ENCODE data around the gene EIF4G3.
"Not testable (repeated sequence)": the region's sequence is repeated elsewhere in the genome, so short reads cannot be mapped to it uniquely, and the experiment has no call there.

The EIF4G3 gene

GRCh38 chr1:21149430-21149854, 27.3 kb downstream of the EIF4G3 start:
- DNase-seq = no peak

DNA sequence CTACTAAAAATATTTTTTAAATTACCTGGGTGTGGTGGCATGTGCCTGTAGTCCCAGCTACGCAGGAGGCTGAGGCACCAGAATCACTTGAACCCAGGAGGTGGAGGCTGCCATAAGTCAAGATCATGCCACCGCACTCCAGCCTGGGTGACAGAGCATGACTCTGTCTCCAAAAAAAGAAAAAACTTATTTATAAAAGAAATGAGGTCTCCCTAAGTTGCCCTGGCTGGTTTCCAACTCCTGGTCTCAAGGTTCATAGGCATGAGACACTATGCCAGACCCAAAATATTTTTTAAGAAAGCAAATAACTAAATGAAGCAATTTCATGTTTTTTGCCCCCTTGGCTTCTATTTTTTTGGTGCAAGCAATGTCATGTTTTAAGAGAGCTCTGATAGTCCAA, 32.9 kb downstream of the EIF4G3 start:
- no peak for DNase-seq

- no peak for DNase-seq
Observed at GRCh38 chr1:21143138-21143537, 33.6 kb downstream of the EIF4G3 start.

- DNase-seq = no peak
Observed at GRCh38 chr1:21141030-21141429, 35.7 kb downstream of the EIF4G3 start.

GRCh38 chr1:21139601-21140000, 37.1 kb downstream of the EIF4G3 start:
- no peak for DNase-seq

DNA sequence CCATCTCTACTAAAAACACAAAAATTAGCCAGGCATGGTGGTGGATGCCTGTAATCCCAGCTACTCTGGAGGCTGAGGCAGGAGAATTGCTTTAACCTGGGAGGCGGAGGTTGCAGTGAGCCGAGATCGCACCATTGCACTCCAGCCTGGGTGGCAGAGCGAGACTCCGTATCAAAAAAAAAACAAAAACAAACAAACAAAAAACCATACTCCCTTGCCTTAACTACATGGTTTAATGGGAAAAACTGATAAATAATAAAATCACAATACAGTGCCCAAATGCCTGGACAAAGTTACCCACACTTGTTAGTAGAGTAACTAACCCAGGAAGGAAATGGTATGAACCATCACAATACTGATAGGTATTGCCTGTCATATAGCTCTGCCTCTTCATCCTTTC, 40.4 kb downstream of the EIF4G3 start:
- DNase-seq = not testable (repeated sequence)

GRCh38 chr1:21131200-21131599, 45.5 kb downstream of the EIF4G3 start:
- no peak for DNase-seq

- no peak for DNase-seq
Observed at GRCh38 chr1:21129407-21129806, 47.3 kb downstream of the EIF4G3 start.

- DNase-seq = no peak
Observed at GRCh38 chr1:21126324-21126723, 50.4 kb downstream of the EIF4G3 start.

DNA sequence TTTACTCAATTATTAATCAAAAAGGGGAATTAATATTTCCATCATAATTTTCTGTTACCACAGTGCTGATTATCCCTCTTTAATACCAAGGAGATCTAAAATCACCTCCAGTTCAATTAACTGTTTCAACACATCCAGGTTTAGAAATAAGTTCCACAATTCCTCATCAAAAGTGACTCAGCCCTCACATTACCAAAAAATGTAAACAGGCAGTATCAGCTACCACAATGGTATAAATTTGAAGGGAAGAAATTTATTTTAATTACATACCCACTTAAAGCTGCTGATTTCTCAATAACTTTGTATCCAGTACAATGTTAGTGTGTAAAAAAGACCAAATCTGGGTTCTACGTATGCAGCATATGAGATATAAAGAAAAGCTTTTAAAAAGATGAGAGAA, 51.9 kb downstream of the EIF4G3 start:
- DNase-seq = no peak

- no peak for DNase-seq
Observed at GRCh38 chr1:21123287-21123948, 53.3 kb downstream of the EIF4G3 start.

DNA sequence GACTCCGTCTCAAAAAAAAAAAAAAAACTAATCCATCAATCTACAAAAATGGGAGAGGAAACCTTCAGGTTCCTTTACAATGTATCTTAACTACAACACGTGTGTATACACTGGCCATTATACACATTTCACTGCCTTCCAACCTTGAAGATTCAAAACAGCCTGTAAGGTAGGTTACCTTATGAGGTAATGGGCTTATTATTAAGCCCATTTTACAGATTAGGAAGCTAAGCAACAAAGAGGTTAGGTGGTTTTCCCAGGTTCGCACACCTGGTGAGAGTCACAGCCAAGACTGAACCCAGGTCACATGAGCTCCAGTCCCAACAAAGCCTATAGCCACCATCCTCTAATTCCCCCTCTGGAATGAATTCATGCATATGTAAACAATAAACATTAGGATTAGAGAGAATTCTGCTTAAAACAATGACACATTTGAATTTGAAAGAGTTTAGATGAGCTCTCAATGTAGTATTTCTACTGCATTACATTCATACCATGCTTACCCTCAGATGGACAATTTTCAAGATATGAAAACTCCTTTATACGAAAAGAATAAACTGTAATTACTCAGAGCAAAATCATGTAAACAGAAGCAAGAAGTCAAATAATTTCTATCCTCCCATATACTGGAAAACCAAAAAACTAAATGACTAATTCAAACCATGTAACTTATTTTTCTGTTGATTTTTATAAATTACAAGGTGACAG, 54.8 kb downstream of the EIF4G3 start:
- DNase-seq = no peak

- no peak for DNase-seq
Observed at GRCh38 chr1:21118167-21118566, 58.5 kb downstream of the EIF4G3 start.

GRCh38 chr1:21117597-21118001, 59.1 kb downstream of the EIF4G3 start:
- no peak for DNase-seq

- DNase-seq = no peak
Observed at GRCh38 chr1:21117159-21117558, 59.5 kb downstream of the EIF4G3 start.

DNA sequence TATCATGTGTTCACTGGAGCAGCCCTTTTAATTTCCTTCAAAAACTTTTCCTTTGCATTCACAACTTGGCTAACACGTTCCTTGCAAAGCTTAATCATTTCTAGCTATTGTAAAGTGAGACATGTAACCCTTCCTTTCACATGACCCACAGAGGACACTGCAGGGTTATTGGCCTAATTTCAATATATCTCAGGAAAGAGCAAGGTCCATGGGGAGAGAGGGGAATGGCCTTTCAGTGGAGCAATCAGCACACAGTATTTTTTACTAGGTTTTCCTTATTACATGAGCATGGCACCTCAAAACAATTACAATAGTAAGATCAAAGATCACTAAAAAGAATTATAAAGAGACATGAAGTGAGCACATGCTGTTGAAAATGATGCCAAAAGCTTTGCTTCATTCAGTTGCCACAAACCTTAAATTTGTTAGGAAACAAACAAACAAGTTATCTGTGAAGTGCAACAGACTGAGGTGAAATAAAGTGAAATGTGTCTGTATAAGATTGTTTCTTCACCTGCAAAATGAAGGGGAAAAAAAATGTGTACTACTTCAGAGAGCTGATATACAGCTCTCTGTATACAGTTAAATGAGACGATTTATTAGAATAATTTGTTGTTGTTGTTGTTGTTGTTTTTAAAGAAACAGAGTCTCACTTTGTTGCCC, 61.5 kb downstream of the EIF4G3 start:
- DNase-seq = no peak

GRCh38 chr1:21114431-21114830, 62.3 kb downstream of the EIF4G3 start:
- DNase-seq = no peak

DNA sequence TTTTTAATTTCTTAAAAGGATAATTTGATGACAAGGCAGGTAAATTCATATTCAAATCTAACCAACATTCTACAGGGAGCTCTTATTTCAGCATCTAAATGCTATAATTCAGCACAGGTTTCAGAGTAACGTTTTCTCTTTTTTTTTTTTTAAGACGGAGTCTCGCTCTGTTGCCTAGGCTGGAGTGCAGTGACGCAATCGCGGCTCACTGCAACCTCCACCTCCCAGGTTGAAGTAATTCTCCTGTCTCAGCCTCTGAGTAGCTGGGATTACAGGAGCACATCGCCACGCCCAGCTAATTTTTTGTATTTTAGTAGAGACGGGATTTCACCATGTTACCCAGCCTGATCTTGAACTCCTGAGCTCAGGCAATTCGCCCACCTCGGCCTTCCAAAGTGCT, 66.5 kb downstream of the EIF4G3 start:
- DNase-seq = no peak

GRCh38 chr1:21106709-21107108, 70.0 kb downstream of the EIF4G3 start:
- DNase-seq = no peak

- DNase-seq = no peak
Observed at GRCh38 chr1:21106238-21106637, 70.5 kb downstream of the EIF4G3 start.

GRCh38 chr1:21105807-21106206, 70.9 kb downstream of the EIF4G3 start:
- no peak for DNase-seq

- DNase-seq = no peak
Observed at GRCh38 chr1:21104683-21105082, 72.0 kb downstream of the EIF4G3 start.

GRCh38 chr1:21100481-21100921, 76.2 kb downstream of the EIF4G3 start:
- DNase-seq = no peak

DNA sequence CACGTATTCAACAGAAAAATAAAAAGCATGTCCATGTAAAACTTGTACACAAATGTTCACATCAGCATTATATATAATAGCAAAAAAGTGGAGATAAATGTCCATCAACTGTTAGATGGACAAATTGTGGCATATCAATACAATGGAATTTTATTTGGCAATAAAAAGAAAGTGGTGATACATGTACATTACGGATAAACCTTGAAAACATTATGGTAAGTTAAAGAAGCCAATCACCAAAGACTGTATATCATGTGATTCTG, 76.9 kb downstream of the EIF4G3 start:
- DNase-seq = no peak

Measured in NCI-H187 (cell line).